Adrenal gland (tissue), 5 donors: ENCODE results near the gene RGS8.

ENCODE experiments used
- POLR2A ChIP-seq, 2 donors: fragments of 450-650 bp; IDR thresholded peaks; one replicate each; pipeline ENCODE4 v1.6.1; 2017; ENCODE audit warnings: antibody characterized with exemption in 2 of 2, mild to moderate bottlenecking in 2 of 2, moderate library complexity in 1 of 2
- TF ChIP-seq, protein P1 (sequence below), 6 experiments: fragments of 450-650 bp in 4 of 6; fragments of 200-600 bp in 2 of 6; sonication (generic) in 1 of 6; IDR thresholded peaks; 1 replicate in 5 of 6; 2 replicates in 1 of 6; pipeline versions ENCODE4 v1.5.1 to v1.8.0; 2016 to 2021; ENCODE audit warnings: antibody characterized with exemption in 6 of 6, mild to moderate bottlenecking in 2 of 6, moderate library complexity in 1 of 6
- donor health status: DM: no; HTN: no; CAD: no.

DNA sequence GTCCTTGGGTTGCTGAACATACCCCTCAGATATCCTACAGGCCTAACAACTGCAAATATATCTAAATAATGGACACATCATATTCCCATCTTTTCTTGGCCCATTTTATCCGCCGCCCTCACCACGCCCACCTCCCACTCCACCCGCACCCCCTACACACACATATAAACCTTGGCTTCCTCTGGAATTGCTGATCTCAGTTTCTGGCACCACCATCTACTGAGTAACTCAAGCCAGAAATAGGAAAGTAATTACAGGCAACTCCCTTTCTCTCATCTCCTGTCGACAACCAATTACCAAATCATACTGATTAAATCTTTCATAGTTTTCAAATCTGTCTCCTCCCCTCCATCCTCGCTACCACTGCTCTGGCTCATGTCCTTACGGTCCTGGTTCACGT lies 4.7 kb downstream of the RGS8 start:
- TF ChIP-seq, protein P1, sequence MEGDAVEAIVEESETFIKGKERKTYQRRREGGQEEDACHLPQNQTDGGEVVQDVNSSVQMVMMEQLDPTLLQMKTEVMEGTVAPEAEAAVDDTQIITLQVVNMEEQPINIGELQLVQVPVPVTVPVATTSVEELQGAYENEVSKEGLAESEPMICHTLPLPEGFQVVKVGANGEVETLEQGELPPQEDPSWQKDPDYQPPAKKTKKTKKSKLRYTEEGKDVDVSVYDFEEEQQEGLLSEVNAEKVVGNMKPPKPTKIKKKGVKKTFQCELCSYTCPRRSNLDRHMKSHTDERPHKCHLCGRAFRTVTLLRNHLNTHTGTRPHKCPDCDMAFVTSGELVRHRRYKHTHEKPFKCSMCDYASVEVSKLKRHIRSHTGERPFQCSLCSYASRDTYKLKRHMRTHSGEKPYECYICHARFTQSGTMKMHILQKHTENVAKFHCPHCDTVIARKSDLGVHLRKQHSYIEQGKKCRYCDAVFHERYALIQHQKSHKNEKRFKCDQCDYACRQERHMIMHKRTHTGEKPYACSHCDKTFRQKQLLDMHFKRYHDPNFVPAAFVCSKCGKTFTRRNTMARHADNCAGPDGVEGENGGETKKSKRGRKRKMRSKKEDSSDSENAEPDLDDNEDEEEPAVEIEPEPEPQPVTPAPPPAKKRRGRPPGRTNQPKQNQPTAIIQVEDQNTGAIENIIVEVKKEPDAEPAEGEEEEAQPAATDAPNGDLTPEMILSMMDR (IDR thresholded peaks at IDR 0.05): no peak
- TF ChIP-seq POLR2A (IDR thresholded peaks at IDR 0.05): no peak
